Neutrophil (primary cell): ENCODE data around the gene B9D2.
A peak's percentile ranks its signal among the peaks of the same experiment; 100 is the strongest.

Experiments used
- H3K27ac ChIP-seq: fragments of 200-600 bp; sonication (generic); 2 replicates; pipeline ENCODE4 v1.5.1; 2016; ENCODE audit warnings: mild to moderate bottlenecking, moderate library complexity
- H3K27me3 ChIP-seq: fragments of 200-600 bp; sonication (generic); 2 replicates; pipeline ENCODE4 v1.6.0; 2016; ENCODE audit warnings: mild to moderate bottlenecking
- H3K36me3 ChIP-seq: fragments of 200-600 bp; sonication (generic); 2 replicates; pipeline ENCODE4 v1.5.1; 2017
- H3K4me1 ChIP-seq, 2 experiments: fragments of 200-600 bp in 1 of 2; sonication (generic) in 1 of 2; 1 replicate in 1 of 2; 2 replicates in 1 of 2; pipeline versions ENCODE4 v1.5.1 to v1.6.1; 2013 to 2016; ENCODE audit warnings: low read depth in 1 of 2, low read length in 1 of 2, mild to moderate bottlenecking in 1 of 2, moderate library complexity in 1 of 2; ENCODE audit not compliant: control insufficient read depth in 1 of 2, insufficient read depth in 1 of 2
- H3K4me3 ChIP-seq, 2 experiments: fragments of 200-600 bp in 1 of 2; sonication (generic) in 1 of 2; 1 replicate in 1 of 2; 2 replicates in 1 of 2; pipeline ENCODE4 v1.5.1; 2013 to 2016; ENCODE audit warnings: low read depth in 1 of 2, low read length in 1 of 2, mild to moderate bottlenecking in 1 of 2, moderate library complexity in 1 of 2
- H3K9me3 ChIP-seq: fragments of 200-600 bp; sonication (generic); 2 replicates; pipeline ENCODE4 v1.5.1; 2016
- TF ChIP-seq, protein P1 (sequence below): fragments of 200-600 bp; sonication (generic); IDR thresholded peaks from 2 replicates; pipeline ENCODE4 v1.5.1; 2016; ENCODE audit warnings: antibody characterized with exemption

Gene B9D2

DNA sequence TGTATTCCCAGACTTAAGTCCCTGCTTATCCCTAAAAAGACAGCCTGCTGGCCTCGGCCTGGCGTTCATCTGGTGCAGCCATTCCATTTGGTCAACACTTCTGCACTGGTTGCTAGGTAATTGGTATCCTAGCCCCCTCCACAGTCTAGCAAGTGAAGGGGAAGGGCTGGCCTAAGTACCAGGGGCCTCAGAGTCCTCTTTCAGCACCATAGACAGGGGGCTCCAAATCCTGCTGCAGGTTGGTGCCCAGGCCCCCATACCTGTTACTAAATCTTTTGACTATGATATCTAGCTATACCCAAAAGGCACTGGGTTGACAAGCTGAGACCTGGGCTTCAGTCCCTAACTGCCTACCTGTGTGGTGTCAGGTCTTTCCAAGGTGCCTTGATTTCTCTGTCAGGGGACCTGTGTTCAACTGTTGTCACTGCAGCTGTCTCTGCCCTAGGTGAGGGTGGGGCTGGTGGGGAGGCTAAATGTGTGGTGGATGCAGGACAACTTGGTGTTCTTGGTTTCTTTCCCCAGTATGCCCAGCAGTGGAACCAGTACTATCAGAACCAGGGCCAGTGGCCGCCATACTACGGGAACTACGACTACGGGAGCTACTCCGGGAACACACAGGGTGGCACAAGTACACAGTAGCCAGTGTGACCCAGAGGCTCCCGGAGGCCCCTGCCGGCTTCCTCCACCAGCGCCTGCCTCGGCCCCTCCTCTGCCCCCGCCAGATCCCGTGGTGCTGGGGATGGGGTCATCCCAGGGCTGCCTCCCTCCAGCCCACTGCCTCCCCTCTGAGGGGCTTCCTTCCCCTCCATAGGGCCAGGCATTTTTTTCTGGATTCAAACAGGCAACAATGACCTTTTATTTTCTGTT is 57.8 kb downstream of the B9D2 start:
- no peak overlapping the region for H3K4me3 ChIP-seq
- TF ChIP-seq, protein P1, sequence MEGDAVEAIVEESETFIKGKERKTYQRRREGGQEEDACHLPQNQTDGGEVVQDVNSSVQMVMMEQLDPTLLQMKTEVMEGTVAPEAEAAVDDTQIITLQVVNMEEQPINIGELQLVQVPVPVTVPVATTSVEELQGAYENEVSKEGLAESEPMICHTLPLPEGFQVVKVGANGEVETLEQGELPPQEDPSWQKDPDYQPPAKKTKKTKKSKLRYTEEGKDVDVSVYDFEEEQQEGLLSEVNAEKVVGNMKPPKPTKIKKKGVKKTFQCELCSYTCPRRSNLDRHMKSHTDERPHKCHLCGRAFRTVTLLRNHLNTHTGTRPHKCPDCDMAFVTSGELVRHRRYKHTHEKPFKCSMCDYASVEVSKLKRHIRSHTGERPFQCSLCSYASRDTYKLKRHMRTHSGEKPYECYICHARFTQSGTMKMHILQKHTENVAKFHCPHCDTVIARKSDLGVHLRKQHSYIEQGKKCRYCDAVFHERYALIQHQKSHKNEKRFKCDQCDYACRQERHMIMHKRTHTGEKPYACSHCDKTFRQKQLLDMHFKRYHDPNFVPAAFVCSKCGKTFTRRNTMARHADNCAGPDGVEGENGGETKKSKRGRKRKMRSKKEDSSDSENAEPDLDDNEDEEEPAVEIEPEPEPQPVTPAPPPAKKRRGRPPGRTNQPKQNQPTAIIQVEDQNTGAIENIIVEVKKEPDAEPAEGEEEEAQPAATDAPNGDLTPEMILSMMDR = no peak
- H3K9me3 ChIP-seq = no peaks in the 10 kb centered on the region
- peaks cover 49% of the 10 kb centered on the region for H3K36me3 ChIP-seq
- H3K27ac ChIP-seq = peak overlapping the region; percentile 91
- peaks cover 53 to 59% of the 10 kb centered on the region in 2 experiments for H3K4me1 ChIP-seq
- H3K27me3 ChIP-seq = no peaks in the 10 kb centered on the region

DNA sequence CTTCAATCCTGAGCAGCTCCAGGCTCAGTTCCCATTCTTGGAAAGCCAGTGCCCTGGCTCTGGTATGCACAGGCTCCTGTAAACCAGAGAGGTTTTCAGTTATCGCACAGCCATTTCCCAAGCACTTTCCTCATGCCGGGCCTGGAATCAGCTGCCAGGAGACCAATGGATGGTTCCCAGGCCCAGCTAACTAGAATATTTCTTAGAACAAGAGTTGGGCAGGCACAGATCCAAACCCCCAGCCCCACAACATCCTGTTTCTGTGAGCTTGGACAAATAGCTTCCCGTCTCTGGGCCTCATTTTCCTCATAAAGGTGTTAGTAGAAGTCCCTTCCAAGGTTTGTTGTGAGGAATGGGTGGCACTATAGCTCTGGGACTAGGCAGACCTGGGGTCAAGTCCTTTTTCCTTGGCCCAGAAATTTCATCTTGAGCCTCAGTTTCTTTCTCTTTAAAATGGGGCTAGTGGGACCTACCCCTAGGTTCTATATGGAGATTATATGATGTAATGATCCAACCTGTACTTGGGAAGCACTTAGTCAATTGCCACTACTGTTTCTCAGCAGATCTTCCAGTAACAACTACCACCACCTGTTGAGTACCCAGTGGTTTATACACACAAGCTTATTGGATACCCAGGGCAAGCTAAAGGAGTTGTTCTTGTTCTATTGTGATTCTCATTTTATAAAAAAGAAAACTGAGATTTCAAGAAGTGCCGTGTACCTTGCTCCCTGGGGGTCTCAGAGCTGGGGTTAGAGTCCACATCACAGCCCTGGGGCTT is 59.1 kb downstream of the B9D2 start:
- Histone ChIP-seq H3K4me3 (no peak overlapping the region), H3K9me3 (no peaks in the 10 kb centered on the region), H3K27ac (peak overlapping the region; percentile 91), H3K36me3 (peaks cover 60% of the 10 kb centered on the region), H3K4me1 (peaks cover 44 to 49% of the 10 kb centered on the region in 2 experiments), H3K27me3 (no peaks in the 10 kb centered on the region)
- TF ChIP-seq, protein P1 = no peak
